HT-29 (cell line): ENCODE measurements around the gene PRELID3B. TPM values are rescaled to one million over a fixed set of nuclear protein-coding genes. Genes with fewer than 3 reads are reported as not detected.
"Not testable (repeated sequence)": the region's sequence is repeated elsewhere in the genome, so short reads cannot be mapped to it uniquely, and the experiment has no call there.

Experiments
- DNase-seq: peaks from one replicate; pipeline ENCODE4 v3.0.0-alpha.2; 2015; ENCODE audit warnings: low spot score
- total RNA-seq: library from RNA; depleted of rRNA; stranded (reverse); fragments of >200 nt; shearing (Covaris generic); gene quantifications from 2 replicates; pipeline ENCODE4 v1.2.3, GENCODE V29; 2014

Gene PRELID3B
- total RNA-seq, 1 experiment from 2014 or later: 129 TPM

GRCh38 chr20:59026904-59027740, 15.5 kb downstream of the PRELID3B start:
- DNase-seq: no peak

GRCh38 chr20:59025511-59025910, 17.1 kb downstream of the PRELID3B start:
- DNase-seq: no peak

GRCh38 chr20:59025086-59025485, 17.5 kb downstream of the PRELID3B start:
- DNase-seq: no peak

GRCh38 chr20:59024111-59024530, 18.5 kb downstream of the PRELID3B start:
- DNase-seq: no peak

- DNase-seq: no peak
Measured at GRCh38 chr20:59023616-59024015, 19.0 kb downstream of the PRELID3B start.

GRCh38 chr20:59022754-59023153, 19.8 kb downstream of the PRELID3B start:
- DNase-seq: no peak

- no peak for DNase-seq
Measured at GRCh38 chr20:59020938-59021551, 21.5 kb downstream of the PRELID3B start.

GRCh38 chr20:59019217-59019616, 23.4 kb downstream of the PRELID3B start, which contains the start of gene TUBB1:
Gene TUBB1, plus strand, starts transcription at chr20:59019429. Its CDS starts 94 bp downstream, at chr20:59019523.
- DNase-seq: no peak

GRCh38 chr20:59018817-59019216, 23.8 kb downstream of the PRELID3B start:
- no peak for DNase-seq

GRCh38 chr20:59017493-59018231, 24.9 kb downstream of the PRELID3B start:
- no peak for DNase-seq

GRCh38 chr20:59016795-59017492, 25.6 kb downstream of the PRELID3B start:
- no peak for DNase-seq

GRCh38 chr20:59015812-59016711, 26.5 kb downstream of the PRELID3B start:
- no peak for DNase-seq

- no peak for DNase-seq
Measured at GRCh38 chr20:59015411-59015810, 27.2 kb downstream of the PRELID3B start.

GRCh38 chr20:59014680-59015389, 27.8 kb downstream of the PRELID3B start:
- no peak for DNase-seq

- no peak for DNase-seq
Measured at GRCh38 chr20:59013959-59014608, 28.5 kb downstream of the PRELID3B start.

- no peak for DNase-seq
Measured at GRCh38 chr20:59013031-59013951, 29.3 kb downstream of the PRELID3B start.

- DNase-seq: not testable (repeated sequence)
Measured at GRCh38 chr20:59011874-59012157, 30.8 kb downstream of the PRELID3B start.
